Stimulated activated CD4-positive, alpha-beta T cell treated with anti-CD3 and anti-CD28 coated beads, TNF-alpha, amount 100 ng/mL, for 24 hours (primary cell): ENCODE data around the gene HTR4.
"Not testable (repeated sequence)": the region's sequence is repeated elsewhere in the genome, so short reads cannot be mapped to it uniquely, and the experiment has no call there.

Experiments
- DNase-seq, 3 experiments: peaks; one replicate each; pipeline ENCODE4 v3.0.0-alpha.2; 2020; ENCODE audit warnings: low read depth in 3 of 3

Gene HTR4

GRCh38 chr5:148474025-148474511 lies 180.3 kb downstream of the HTR4 start:
- DNase-seq, result no peak

- DNase-seq, result no peak
Observed at GRCh38 chr5:148471379-148471778, 182.9 kb downstream of the HTR4 start.

GRCh38 chr5:148469501-148469935 lies 184.8 kb downstream of the HTR4 start:
- DNase-seq, result no peak

GRCh38 chr5:148468746-148469145 lies 185.6 kb downstream of the HTR4 start:
- DNase-seq, result not testable (repeated sequence)

- DNase-seq, result no peak
Observed at GRCh38 chr5:148467958-148468357, 186.4 kb downstream of the HTR4 start.

GRCh38 chr5:148466236-148466580 lies 188.1 kb downstream of the HTR4 start:
- no peak for DNase-seq

GRCh38 chr5:148465381-148466235 lies 188.7 kb downstream of the HTR4 start:
- no peak for DNase-seq

GRCh38 chr5:148459669-148460068 lies 194.7 kb downstream of the HTR4 start:
- no peak for DNase-seq

- DNase-seq, result no peak
Observed at GRCh38 chr5:148458036-148458888, 196.1 kb downstream of the HTR4 start.

GRCh38 chr5:148457183-148457620 lies 197.1 kb downstream of the HTR4 start:
- no peak for DNase-seq

- DNase-seq, result no peak
Observed at GRCh38 chr5:148455185-148455584, 199.1 kb downstream of the HTR4 start.

- no peak for DNase-seq
Observed at GRCh38 chr5:148454576-148454975, 199.8 kb downstream of the HTR4 start.

GRCh38 chr5:148452499-148453193 lies 201.7 kb downstream of the HTR4 start:
- no peak for DNase-seq

GRCh38 chr5:148446611-148447010 lies 207.7 kb downstream of the HTR4 start:
- DNase-seq, result no peak

- DNase-seq, result no peak
Observed at GRCh38 chr5:148445578-148445977, 208.7 kb downstream of the HTR4 start.

GRCh38 chr5:148443998-148444397 lies 210.3 kb downstream of the HTR4 start:
- DNase-seq, result peak; percentile 4 to 38 (median 11)

GRCh38 chr5:148443241-148443640 lies 211.1 kb downstream of the HTR4 start:
- DNase-seq, result no peak

GRCh38 chr5:148438933-148439332 lies 215.4 kb downstream of the HTR4 start:
- DNase-seq, result no peak

- DNase-seq, result no peak
Observed at GRCh38 chr5:148437249-148437648, 217.1 kb downstream of the HTR4 start.

GRCh38 chr5:148436029-148436428 lies 218.3 kb downstream of the HTR4 start:
- DNase-seq, result no peak

GRCh38 chr5:148433826-148434225 lies 220.5 kb downstream of the HTR4 start:
- no peak for DNase-seq
